Measurements from ENCODE around the gene CHST10.
A peak's percentile ranks its signal among the peaks of the same experiment; 100 is the strongest.

CHST10 gene

GRCh38 chr2:100397976-100398375, 19.5 kb downstream of the CHST10 start:
- Mint-ChIP-seq H3K9me3 (no peaks in the 10 kb centered on the region), H3K4me1 (peaks cover 5% of the 10 kb centered on the region), H3K27ac (ENCODE audit: low read depth) (no peak overlapping the region), H3K4me3 (no peak overlapping the region), H3K36me3 (ENCODE audit: insufficient read depth) (no peaks in the 10 kb centered on the region), H3K27me3 (no peaks in the 10 kb centered on the region)
- ATAC-seq (replicated peaks; ENCODE audit: extremely low read depth, poor library complexity, severe bottlenecking) (no peak), DNase-seq (ENCODE audit: low spot score in 2 of 2) (no peak)

GRCh38 chr2:100397118-100397860, 20.2 kb downstream of the CHST10 start:
- Mint-ChIP-seq H3K36me3 (ENCODE audit: insufficient read depth) (no peaks in the 10 kb centered on the region), H3K4me1 (peaks cover 5% of the 10 kb centered on the region), H3K27ac (ENCODE audit: low read depth) (no peak overlapping the region), H3K27me3 (no peaks in the 10 kb centered on the region), H3K9me3 (no peaks in the 10 kb centered on the region), H3K4me3 (no peak overlapping the region)
- DNase-seq (ENCODE audit: low spot score in 2 of 2) = no peak
- ATAC-seq (replicated peaks; ENCODE audit: extremely low read depth, poor library complexity, severe bottlenecking) = no peak

DNA sequence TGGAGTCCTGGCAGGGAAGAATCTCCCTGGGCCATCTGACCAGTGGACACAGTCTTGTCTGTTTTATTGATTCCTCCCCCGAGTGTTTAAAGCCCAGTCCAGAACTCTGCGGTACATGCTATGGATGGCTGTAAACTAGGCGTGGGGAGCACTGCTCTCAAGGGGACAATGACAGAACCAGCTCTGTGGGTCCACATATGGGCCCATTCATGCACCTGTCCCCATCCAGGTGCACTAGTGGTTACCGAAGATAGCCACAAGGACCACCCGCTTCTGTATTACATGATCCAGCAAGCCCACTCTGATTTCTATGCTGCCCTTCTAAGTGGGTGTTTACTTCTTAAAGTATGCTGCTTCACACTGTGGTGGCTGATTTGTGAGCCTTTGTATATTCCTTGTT, 21.0 kb downstream of the CHST10 start:
- H3K9me3 Mint-ChIP-seq = no peaks in the 10 kb centered on the region
- DNase-seq (ENCODE audit: low spot score in 2 of 2) (no peak), ATAC-seq (replicated peaks; ENCODE audit: extremely low read depth, poor library complexity, severe bottlenecking) (no peak)
- no peaks in the 10 kb centered on the region for H3K27me3 Mint-ChIP-seq
- no peak overlapping the region for H3K27ac Mint-ChIP-seq (ENCODE audit: low read depth)
- H3K4me3 Mint-ChIP-seq = no peak overlapping the region
- no peaks in the 10 kb centered on the region for H3K36me3 Mint-ChIP-seq (ENCODE audit: insufficient read depth)
- peaks cover 5% of the 10 kb centered on the region for H3K4me1 Mint-ChIP-seq

GRCh38 chr2:100395532-100396350, 21.7 kb downstream of the CHST10 start:
- Mint-ChIP-seq H3K9me3 (no peaks in the 10 kb centered on the region), H3K4me1 (peaks cover 5% of the 10 kb centered on the region), H3K27ac (ENCODE audit: low read depth) (no peak overlapping the region), H3K36me3 (ENCODE audit: insufficient read depth) (peaks cover 2% of the 10 kb centered on the region), H3K27me3 (no peaks in the 10 kb centered on the region), H3K4me3 (no peak overlapping the region)
- DNase-seq (ENCODE audit: low spot score in 2 of 2) (no peak), ATAC-seq (replicated peaks; ENCODE audit: extremely low read depth, poor library complexity, severe bottlenecking) (no peak)

- Mint-ChIP-seq H3K27ac (ENCODE audit: low read depth) (peak overlapping the region; percentile 18), H3K4me1 (no peaks in the 10 kb centered on the region), H3K27me3 (no peaks in the 10 kb centered on the region)
These were observed 23.3 kb downstream of the CHST10 start for GRCh38 chr2:100394111-100394641.

DNA sequence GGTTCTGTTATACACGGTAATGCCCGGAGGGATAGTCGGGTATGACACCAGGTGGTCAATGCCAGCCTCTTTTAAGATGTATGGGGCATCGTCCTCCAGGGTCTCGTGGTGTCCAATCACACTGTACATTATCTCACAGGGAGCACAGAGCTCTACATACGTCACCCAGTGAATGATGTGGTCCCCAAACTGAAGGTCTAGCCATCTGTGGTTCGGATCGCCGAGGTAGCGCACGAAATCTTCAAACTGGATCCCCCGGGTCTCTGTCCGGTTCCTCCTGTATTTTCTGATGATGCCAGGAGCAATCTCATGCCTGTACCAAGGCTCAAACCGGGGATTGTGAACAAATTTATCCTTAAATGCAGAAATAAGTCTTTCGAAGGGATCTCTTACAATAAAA, 24.1 kb downstream of the CHST10 start:
- Mint-ChIP-seq H3K27me3 (no peaks in the 10 kb centered on the region), H3K9me3 (no peaks in the 10 kb centered on the region), H3K4me3 (no peak overlapping the region), H3K4me1 (no peaks in the 10 kb centered on the region), H3K36me3 (ENCODE audit: insufficient read depth) (peaks cover 2% of the 10 kb centered on the region), H3K27ac (ENCODE audit: low read depth) (no peak overlapping the region)
- DNase-seq (ENCODE audit: low spot score in 2 of 2) = no peak
- ATAC-seq (replicated peaks; ENCODE audit: extremely low read depth, poor library complexity, severe bottlenecking) = no peak

More at GRCh38 chr2:100394111-100394641, 23.3 kb downstream of the CHST10 start:
- DNase-seq (ENCODE audit: low spot score in 2 of 2) (no peak), ATAC-seq (replicated peaks; ENCODE audit: extremely low read depth, poor library complexity, severe bottlenecking) (no peak)
- Mint-ChIP-seq H3K36me3 (ENCODE audit: insufficient read depth) (peaks cover 2% of the 10 kb centered on the region), H3K9me3 (no peaks in the 10 kb centered on the region), H3K4me3 (no peak overlapping the region)

DNA sequence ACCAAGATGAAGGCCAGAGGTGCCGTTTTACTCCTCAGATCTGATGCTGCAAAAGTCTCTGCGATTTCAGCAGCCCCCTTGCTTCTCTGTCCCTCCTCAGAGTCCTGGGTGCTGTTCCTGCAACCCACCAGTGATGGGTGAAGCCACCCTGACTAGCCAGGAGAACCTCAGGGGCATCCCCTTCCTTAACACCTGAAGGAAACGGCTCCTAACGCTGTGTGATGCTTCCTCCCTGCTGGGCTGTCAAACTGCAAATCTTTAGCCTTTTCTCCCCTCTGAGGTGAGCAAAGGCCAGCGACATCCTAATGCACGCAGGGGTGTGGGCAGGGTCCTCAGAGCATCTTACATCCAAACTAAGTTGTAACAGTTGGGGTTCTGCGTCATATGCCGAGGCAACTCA, 24.8 kb downstream of the CHST10 start:
- H3K27ac Mint-ChIP-seq (ENCODE audit: low read depth) = no peak overlapping the region
- H3K4me3 Mint-ChIP-seq = no peak overlapping the region
- DNase-seq (ENCODE audit: low spot score in 2 of 2) = no peak
- H3K27me3 Mint-ChIP-seq = no peaks in the 10 kb centered on the region
- H3K36me3 Mint-ChIP-seq (ENCODE audit: insufficient read depth) = peaks cover 2% of the 10 kb centered on the region
- ATAC-seq (replicated peaks; ENCODE audit: extremely low read depth, poor library complexity, severe bottlenecking) = no peak
- no peaks in the 10 kb centered on the region for H3K9me3 Mint-ChIP-seq
- H3K4me1 Mint-ChIP-seq = no peaks in the 10 kb centered on the region

DNA sequence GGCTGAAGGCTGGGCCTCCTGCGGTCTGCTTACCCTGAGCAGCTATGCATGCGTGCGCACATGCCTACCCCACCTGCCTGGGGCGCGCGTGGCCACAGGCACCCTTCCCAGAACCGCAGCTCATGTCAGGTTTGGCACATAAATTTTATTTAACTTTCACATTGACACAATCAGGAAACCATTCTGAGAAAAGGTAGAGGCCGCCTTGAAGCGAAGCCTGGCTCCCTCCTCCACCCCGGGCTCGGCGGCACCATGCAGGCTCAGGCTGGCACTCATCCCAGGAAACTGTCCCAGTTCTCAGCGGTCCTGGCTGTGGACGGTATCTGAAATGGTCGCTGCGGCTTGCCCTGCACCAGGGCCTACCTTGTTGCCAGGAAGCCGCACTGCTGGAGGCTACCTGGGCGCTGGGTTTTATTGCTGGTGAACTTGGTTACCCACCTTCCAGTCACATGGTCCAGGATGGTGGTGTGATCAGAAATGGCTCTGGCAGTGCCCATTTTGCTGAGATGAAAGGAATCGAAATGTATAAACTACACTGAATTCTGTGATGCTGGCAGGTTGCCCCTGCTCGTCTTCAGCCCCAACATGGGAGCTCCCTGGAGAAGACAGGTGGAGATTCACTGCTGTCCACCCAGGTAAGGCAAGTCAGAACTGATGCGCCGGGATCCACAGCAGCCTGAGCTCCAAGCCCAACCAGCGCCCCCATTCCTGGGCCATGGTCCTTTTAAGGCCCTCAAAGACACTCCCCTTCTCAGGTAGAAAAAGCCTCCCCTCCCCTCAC, 25.5 kb downstream of the CHST10 start:
- H3K36me3 Mint-ChIP-seq (ENCODE audit: insufficient read depth) = peaks cover 2% of the 10 kb centered on the region
- DNase-seq (ENCODE audit: low spot score in 2 of 2) (no peak), ATAC-seq (replicated peaks; ENCODE audit: extremely low read depth, poor library complexity, severe bottlenecking) (no peak)
- H3K9me3 Mint-ChIP-seq = no peaks in the 10 kb centered on the region
- no peaks in the 10 kb centered on the region for H3K4me1 Mint-ChIP-seq
- no peak overlapping the region for H3K4me3 Mint-ChIP-seq
- H3K27ac Mint-ChIP-seq (ENCODE audit: low read depth) = no peak overlapping the region
- no peaks in the 10 kb centered on the region for H3K27me3 Mint-ChIP-seq

- no peak for ATAC-seq (replicated peaks; ENCODE audit: extremely low read depth, poor library complexity, severe bottlenecking)
- no peak for DNase-seq (ENCODE audit: low spot score in 2 of 2)
- no peaks in the 10 kb centered on the region for H3K4me1 Mint-ChIP-seq
- no peak overlapping the region for H3K27ac Mint-ChIP-seq (ENCODE audit: low read depth)
- H3K36me3 Mint-ChIP-seq (ENCODE audit: insufficient read depth) = peaks cover 2% of the 10 kb centered on the region
- H3K9me3 Mint-ChIP-seq = no peaks in the 10 kb centered on the region
- H3K27me3 Mint-ChIP-seq = no peaks in the 10 kb centered on the region
- no peak overlapping the region for H3K4me3 Mint-ChIP-seq
These were observed 27.2 kb downstream of the CHST10 start for GRCh38 chr2:100390001-100390940.

DNA sequence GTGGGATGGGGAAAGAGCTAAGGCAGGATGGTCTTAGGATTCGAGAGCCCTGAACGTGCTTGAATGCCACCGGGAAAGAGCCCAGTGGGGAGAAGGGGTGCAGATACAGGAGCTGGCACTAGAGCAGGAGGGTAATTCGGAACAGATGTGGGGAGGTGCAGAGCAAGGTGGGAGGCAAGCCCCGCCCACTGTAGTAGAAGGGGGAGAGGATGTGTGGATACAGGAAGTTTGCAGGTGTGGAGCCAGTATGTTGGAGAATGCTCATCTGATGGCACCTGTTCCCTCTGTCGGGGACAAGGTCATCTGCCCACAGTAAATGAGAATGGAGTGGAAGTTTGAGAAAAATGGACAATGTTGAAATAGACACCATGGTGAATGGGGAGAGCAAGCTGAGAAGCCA, 28.8 kb downstream of the CHST10 start:
- no peaks in the 10 kb centered on the region for H3K9me3 Mint-ChIP-seq
- H3K4me1 Mint-ChIP-seq = no peaks in the 10 kb centered on the region
- no peak overlapping the region for H3K27ac Mint-ChIP-seq (ENCODE audit: low read depth)
- H3K27me3 Mint-ChIP-seq = no peaks in the 10 kb centered on the region
- H3K36me3 Mint-ChIP-seq (ENCODE audit: insufficient read depth) = peaks cover 2% of the 10 kb centered on the region
- ATAC-seq (replicated peaks; ENCODE audit: extremely low read depth, poor library complexity, severe bottlenecking) (no peak), DNase-seq (ENCODE audit: low spot score in 2 of 2) (no peak)
- no peak overlapping the region for H3K4me3 Mint-ChIP-seq

DNA sequence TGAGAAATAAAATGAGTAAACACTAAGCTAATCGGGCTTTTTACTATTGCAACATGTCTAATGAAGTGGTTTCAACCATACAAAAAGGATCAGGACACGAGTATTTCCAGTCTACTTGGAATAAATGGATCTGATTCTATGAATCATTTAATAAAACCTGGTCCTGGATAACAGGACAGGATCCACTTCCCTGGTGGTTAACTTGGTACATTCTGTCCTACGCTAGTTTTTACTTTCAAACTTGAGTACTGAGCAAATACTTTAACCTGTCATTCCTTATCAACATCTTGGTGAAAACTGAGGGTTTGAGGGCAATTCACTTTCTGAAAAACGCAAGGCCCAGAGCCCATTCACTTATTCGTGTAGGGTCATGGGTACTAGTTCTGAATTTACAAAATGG, 33.5 kb downstream of the CHST10 start:
- no peaks in the 10 kb centered on the region for H3K4me1 Mint-ChIP-seq

More for the DNA sequence above, 33.5 kb downstream of the CHST10 start:
- H3K36me3 Mint-ChIP-seq (ENCODE audit: insufficient read depth) = peaks cover 2% of the 10 kb centered on the region
- H3K27me3 Mint-ChIP-seq = peaks cover 6% of the 10 kb centered on the region
- no peak overlapping the region for H3K4me3 Mint-ChIP-seq
- no peak overlapping the region for H3K27ac Mint-ChIP-seq (ENCODE audit: low read depth)
- ATAC-seq (replicated peaks; ENCODE audit: extremely low read depth, poor library complexity, severe bottlenecking) = no peak
- DNase-seq (ENCODE audit: low spot score in 2 of 2) = no peak
- H3K9me3 Mint-ChIP-seq = no peaks in the 10 kb centered on the region
